Measurements from ENCODE around the gene SOS2.

GRCh38 chr14:50117456-50117855 is 113.9 kb downstream of the SOS2 start:
- no peak for TF ChIP-seq POLR2AphosphoS5 (IDR thresholded peaks at IDR 0.05)
- TF ChIP-seq, protein P1, sequence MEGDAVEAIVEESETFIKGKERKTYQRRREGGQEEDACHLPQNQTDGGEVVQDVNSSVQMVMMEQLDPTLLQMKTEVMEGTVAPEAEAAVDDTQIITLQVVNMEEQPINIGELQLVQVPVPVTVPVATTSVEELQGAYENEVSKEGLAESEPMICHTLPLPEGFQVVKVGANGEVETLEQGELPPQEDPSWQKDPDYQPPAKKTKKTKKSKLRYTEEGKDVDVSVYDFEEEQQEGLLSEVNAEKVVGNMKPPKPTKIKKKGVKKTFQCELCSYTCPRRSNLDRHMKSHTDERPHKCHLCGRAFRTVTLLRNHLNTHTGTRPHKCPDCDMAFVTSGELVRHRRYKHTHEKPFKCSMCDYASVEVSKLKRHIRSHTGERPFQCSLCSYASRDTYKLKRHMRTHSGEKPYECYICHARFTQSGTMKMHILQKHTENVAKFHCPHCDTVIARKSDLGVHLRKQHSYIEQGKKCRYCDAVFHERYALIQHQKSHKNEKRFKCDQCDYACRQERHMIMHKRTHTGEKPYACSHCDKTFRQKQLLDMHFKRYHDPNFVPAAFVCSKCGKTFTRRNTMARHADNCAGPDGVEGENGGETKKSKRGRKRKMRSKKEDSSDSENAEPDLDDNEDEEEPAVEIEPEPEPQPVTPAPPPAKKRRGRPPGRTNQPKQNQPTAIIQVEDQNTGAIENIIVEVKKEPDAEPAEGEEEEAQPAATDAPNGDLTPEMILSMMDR (IDR thresholded peaks at IDR 0.05), result no peak

All from esophagus muscularis mucosa (tissue), 3 donors.